ENCODE results near the gene NTNG2.

DNA sequence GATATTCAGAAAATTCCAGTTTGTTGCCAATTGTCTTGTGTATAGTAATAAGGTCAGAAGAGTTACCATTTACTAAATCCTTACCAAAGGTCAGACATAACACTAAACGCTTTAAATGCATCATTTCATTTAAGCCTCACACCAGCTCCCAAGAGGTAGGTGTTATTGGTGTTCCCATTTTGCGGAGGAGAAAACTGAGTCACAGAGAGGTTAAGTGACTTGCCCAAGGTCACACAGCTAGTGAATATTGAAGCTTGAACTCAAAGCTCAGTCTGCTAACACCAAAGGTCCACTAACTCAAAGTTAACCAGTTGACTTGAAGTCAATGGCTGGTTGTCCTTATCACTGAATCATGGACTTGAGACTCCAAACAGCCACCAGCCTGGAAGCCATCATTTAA lies 40.8 kb upstream of the NTNG2 start:
- TF ChIP-seq POLR2AphosphoS5 (IDR thresholded peaks at IDR 0.05; ENCODE audit: borderline replicate concordance, low read depth, low read length) (no peak), EZH2 (IDR thresholded peaks at IDR 0.05) (no peak), FOXP2 (optimal IDR thresholded peaks at IDR 0.05; ENCODE audit: control extremely low read depth, extremely low read length, insufficient read depth) (no peak)

Measured in SK-N-MC (cell line).